WTC11 (cell line): ENCODE data around the gene GRPEL2. TPM values are rescaled to one million over a fixed set of nuclear protein-coding genes. Genes with fewer than 3 reads are reported as not detected.

ENCODE experiments used
- ATAC-seq: fragments of 200-7000 bp; cut with Tn5 transposase; 2 replicates; pipeline ENCODE4 v1.10.0; 2021; ENCODE audit warnings: mild to moderate bottlenecking, moderate library complexity
- CTCF ChIA-PET: fragments of 300-600 bp; sonication (Branson Sonifier 250); formaldehyde crosslinking; loops from one replicate; lab custom pipeline; 2021; ENCODE audit warnings: antibody characterized with exemption; lab: Charles Lee
- POLR2A ChIA-PET: fragments of 350-600 bp; sonication (Branson Sonifier 250); formaldehyde crosslinking; loops from one replicate; lab custom pipeline; 2021; ENCODE audit warnings: antibody characterized with exemption; lab: Charles Lee
- DNase-seq: peaks from one replicate; pipeline ENCODE4 v3.0.0; 2021; ENCODE audit warnings: low spot score
- H3K27ac Mint-ChIP-seq: 2 replicates; pipeline ENCODE4 v1.8.0; 2021; ENCODE audit warnings: mixed read lengths
- H3K27me3 Mint-ChIP-seq: 2 replicates; pipeline ENCODE4 v1.8.0; 2021; ENCODE audit warnings: low read depth, mild to moderate bottlenecking, moderate library complexity, mixed read lengths
- H3K36me3 Mint-ChIP-seq: 2 replicates; pipeline ENCODE4 v1.8.0; 2021; ENCODE audit warnings: mixed read lengths
- H3K4me1 Mint-ChIP-seq: 2 replicates; pipeline ENCODE4 v1.8.0; 2022; ENCODE audit warnings: mixed read lengths
- H3K4me3 Mint-ChIP-seq: 2 replicates; pipeline ENCODE4 v1.8.0; 2021; ENCODE audit warnings: mild to moderate bottlenecking, moderate library complexity, mixed read lengths
- H3K9me3 Mint-ChIP-seq: 2 replicates; pipeline ENCODE4 v1.8.0; 2021; ENCODE audit warnings: mixed read lengths
- ATF2 ChIP-seq: sonication (generic); formaldehyde crosslinking; IDR thresholded peaks from 2 replicates; pipeline ENCODE4 v1.8.1; 2022; ENCODE audit warnings: low read depth, missing genetic modification reagents, borderline replicate concordance
- CREB1 ChIP-seq: sonication (generic); formaldehyde crosslinking; IDR thresholded peaks from 2 replicates; pipeline ENCODE4 v1.8.0; 2023; ENCODE audit warnings: mild to moderate bottlenecking, missing genetic modification reagents
- E2F1 ChIP-seq: sonication (generic); formaldehyde crosslinking; IDR thresholded peaks from 2 replicates; pipeline ENCODE4 v1.8.0; 2022; ENCODE audit warnings: mild to moderate bottlenecking, missing genetic modification reagents
- EMX1 ChIP-seq: fragments of 250-450 bp; sonication (Bioruptor Pico); IDR thresholded peaks from 2 replicates; pipeline ENCODE4 v1.8.0; 2021; ENCODE audit warnings: mild to moderate bottlenecking
- FOXP4 ChIP-seq: sonication (generic); formaldehyde crosslinking; IDR thresholded peaks from 2 replicates; pipeline ENCODE4 v1.8.0; 2022; ENCODE audit warnings: mild to moderate bottlenecking, missing genetic modification reagents
- IRF2 ChIP-seq: sonication (generic); formaldehyde crosslinking; IDR thresholded peaks from 2 replicates; pipeline ENCODE4 v1.8.0; 2022; ENCODE audit warnings: low read depth, missing genetic modification reagents, borderline replicate concordance
- JUN ChIP-seq: sonication (generic); formaldehyde crosslinking; IDR thresholded peaks from 2 replicates; pipeline ENCODE4 v1.8.0; 2023; ENCODE audit warnings: mild to moderate bottlenecking, missing genetic modification reagents
- KAT7 ChIP-seq: sonication (generic); formaldehyde crosslinking; IDR thresholded peaks from 2 replicates; pipeline ENCODE4 v1.8.1; 2023; ENCODE audit warnings: missing genetic modification reagents, mild to moderate bottlenecking, borderline replicate concordance
- MAX ChIP-seq: sonication (generic); formaldehyde crosslinking; IDR thresholded peaks from 2 replicates; pipeline ENCODE4 v1.8.0; 2022; ENCODE audit warnings: mild to moderate bottlenecking, missing genetic modification reagents
- NFE2L1 ChIP-seq: sonication (generic); formaldehyde crosslinking; IDR thresholded peaks from 2 replicates; pipeline ENCODE4 v1.8.1; 2023; ENCODE audit warnings: missing genetic modification reagents
- NR1H2 ChIP-seq: sonication (generic); formaldehyde crosslinking; IDR thresholded peaks from 2 replicates; pipeline ENCODE4 v1.9.0; 2021; ENCODE audit warnings: mild to moderate bottlenecking, moderate library complexity, missing genetic modification reagents
- NR3C1 ChIP-seq: sonication (generic); formaldehyde crosslinking; conservative IDR thresholded peaks from 2 replicates; pipeline ENCODE4 v1.8.1; 2023; ENCODE audit warnings: low read depth, mild to moderate bottlenecking, missing genetic modification reagents
- SMAD3 ChIP-seq: sonication (generic); formaldehyde crosslinking; IDR thresholded peaks from 2 replicates; pipeline ENCODE4 v1.8.0; 2022; ENCODE audit warnings: missing genetic modification reagents, mild to moderate bottlenecking, borderline replicate concordance
- TEAD4 ChIP-seq: sonication (generic); formaldehyde crosslinking; IDR thresholded peaks from 2 replicates; pipeline ENCODE4 v1.8.0; 2022; ENCODE audit warnings: mild to moderate bottlenecking, missing genetic modification reagents
- USF2 ChIP-seq: sonication (generic); formaldehyde crosslinking; IDR thresholded peaks from 2 replicates; pipeline ENCODE4 v1.8.1; 2023; ENCODE audit warnings: mild to moderate bottlenecking, missing genetic modification reagents, moderate library complexity
- ZBTB21 ChIP-seq: sonication (generic); formaldehyde crosslinking; IDR thresholded peaks from 2 replicates; pipeline ENCODE4 v1.8.1; 2023; ENCODE audit warnings: mild to moderate bottlenecking, missing genetic modification reagents, borderline replicate concordance
- ZNF138 ChIP-seq: sonication (generic); formaldehyde crosslinking; conservative IDR thresholded peaks from 2 replicates; pipeline ENCODE4 v1.8.1; 2022; ENCODE audit warnings: mild to moderate bottlenecking, moderate library complexity, missing genetic modification reagents
- ZNF281 ChIP-seq: sonication (generic); formaldehyde crosslinking; IDR thresholded peaks from 2 replicates; pipeline ENCODE4 v1.8.0; 2023; ENCODE audit warnings: mild to moderate bottlenecking, missing genetic modification reagents
- total RNA-seq: library from RNA; stranded (reverse); gene quantifications from 3 replicates; pipeline ENCODE4 v1.2.3, GENCODE V29; 2021

The GRPEL2 gene
- total RNA-seq, 1 experiment from 2014 or later = 48.6 TPM

- Mint-ChIP-seq H3K9me3 (no peaks in the 10 kb centered on the region), H3K4me3 (no peak overlapping the region), H3K27me3 (no peaks in the 10 kb centered on the region), H3K27ac (no peak overlapping the region), H3K4me1 (peaks cover 23% of the 10 kb centered on the region), H3K36me3 (no peaks in the 10 kb centered on the region)
- CTCF ChIA-PET = interaction anchor here (0.6 to 1.8 kb wide), 4 partner anchors 17 to 33 kb away, joined by 3 to 5 read pairs (median 4); no protein-coding TSS in a partner anchor
- POLR2A ChIA-PET = no interaction called here
- DNase-seq (no peak), ATAC-seq (no peak)
- TF ChIP-seq ZNF281 (no peak), FOXP4 (no peak), NFE2L1 (CRISPR knock-in tag) (no peak), JUN (no peak), ATF2 (CRISPR knock-in tag) (no peak), SMAD3 (CRISPR knock-in tag) (no peak), NR3C1 (CRISPR knock-in tag) (no peak), USF2 (CRISPR knock-in tag) (no peak), ZBTB21 (CRISPR knock-in tag) (no peak), MAX (CRISPR knock-in tag) (no peak), E2F1 (CRISPR knock-in tag) (no peak), TEAD4 (CRISPR knock-in tag) (no peak), ZNF138 (CRISPR knock-in tag) (no peak), KAT7 (CRISPR knock-in tag) (no peak), IRF2 (CRISPR knock-in tag) (no peak), NR1H2 (CRISPR knock-in tag) (no peak), CREB1 (CRISPR knock-in tag) (no peak), EMX1 (CRISPR knock-in tag) (no peak)
Measured at GRCh38 chr5:149297340-149298025, 47.8 kb upstream of the GRPEL2 start.
